Lung (tissue), 12 donors: Measurements from ENCODE around the gene LARGE1. TPM values are rescaled to one million over a fixed set of nuclear protein-coding genes. Genes with fewer than 3 reads are reported as not detected.
A peak's percentile ranks its signal among the peaks of the same experiment; 100 is the strongest.

ENCODE experiments used
- ATAC-seq: fragments of 200-7000 bp; cut with Tn5 transposase; one replicate; pipeline ENCODE4 v1.9.1; 2020; ENCODE audit warnings: moderate number of reproducible peaks; ENCODE audit not compliant: insufficient read depth, low FRiP score
- DNase-seq, 3 donors: peaks; one replicate each; pipeline ENCODE4 v3.0.0-alpha.2; 2013 to 2017
- H3K27ac ChIP-seq, 2 donors: one replicate each; pipeline ENCODE4 v1.5.1; 2013; ENCODE audit warnings: mild to moderate bottlenecking in 2 of 2, moderate library complexity in 2 of 2, control low read depth in 1 of 2, inconsistent platforms in 1 of 2, low read depth in 1 of 2, low read length in 1 of 2
- H3K27me3 ChIP-seq, 3 donors: one replicate each; pipeline ENCODE4 v1.5.1; 2013; ENCODE audit warnings: low read length in 2 of 3; ENCODE audit not compliant: control insufficient read depth in 3 of 3, insufficient read depth in 3 of 3
- H3K36me3 ChIP-seq, 4 donors: one replicate each; pipeline ENCODE4 v1.5.1; 2013; ENCODE audit warnings: low read length in 4 of 4, mild to moderate bottlenecking in 1 of 4, moderate library complexity in 1 of 4; ENCODE audit not compliant: control insufficient read depth in 4 of 4, insufficient read depth in 4 of 4
- H3K4me1 ChIP-seq, 5 donors: one replicate each; pipeline ENCODE4 v1.5.1; 2013; ENCODE audit warnings: low read length in 5 of 5, mild to moderate bottlenecking in 2 of 5, moderate library complexity in 1 of 5; ENCODE audit not compliant: control insufficient read depth in 5 of 5, insufficient read depth in 5 of 5
- H3K4me3 ChIP-seq: one replicate; pipeline ENCODE4 v1.5.1; 2013; ENCODE audit warnings: mild to moderate bottlenecking, control low read depth, moderate library complexity
- H3K9ac ChIP-seq, 2 donors: one replicate each; pipeline ENCODE4 v1.5.1; 2013; ENCODE audit warnings: low read length in 2 of 2, control low read depth in 1 of 2; ENCODE audit not compliant: insufficient read depth in 1 of 2
- H3K9me3 ChIP-seq, 4 donors: one replicate each; pipeline ENCODE4 v1.5.1; 2013; ENCODE audit warnings: low read length in 3 of 4, mild to moderate bottlenecking in 1 of 4, moderate library complexity in 1 of 4; ENCODE audit not compliant: control insufficient read depth in 4 of 4, insufficient read depth in 3 of 4
- CTCF ChIP-seq: IDR thresholded peaks from 2 replicates; pipeline ENCODE4 v1.5.1; 2012; ENCODE audit warnings: mild to moderate bottlenecking; ENCODE audit errors: control extremely low read depth, extremely low read depth
- WGBS, 2 donors: extraction: QIAGEN DNeasy Blood & Tissue Kit; methylation state at CpG; one replicate each; pipeline ENCODE4 v1.1.7; 2013; 5-methylcytosine and 5-hydroxymethylcytosine counted together
- polyA plus RNA-seq, 2 donors: library from polyadenylated mRNA; stranded (reverse); fragments of 200-250 nt; gene quantifications; one replicate each; pipeline ENCODE4 v1.2.1, GENCODE V29; 2013
- total RNA-seq, 2 donors: library from RNA; depleted of rRNA in 1 of 2; stranded (reverse); fragments of >200 nt in 1 of 2; gene quantifications; one replicate each; pipeline ENCODE4 v1.2.1, GENCODE V29; 2014 to 2021
- donor health status: control.
- donor health status: control.
- donor health status: Bipolar disorder and iron deficiency.
- donor health status: healthy.
- donor health status: DM: yes; HTN: yes; CAD: no.

Gene LARGE1
- total and polyA plus RNA-seq, 4 donors: 2.9 to 41.1 (median 15.4) TPM

DNA sequence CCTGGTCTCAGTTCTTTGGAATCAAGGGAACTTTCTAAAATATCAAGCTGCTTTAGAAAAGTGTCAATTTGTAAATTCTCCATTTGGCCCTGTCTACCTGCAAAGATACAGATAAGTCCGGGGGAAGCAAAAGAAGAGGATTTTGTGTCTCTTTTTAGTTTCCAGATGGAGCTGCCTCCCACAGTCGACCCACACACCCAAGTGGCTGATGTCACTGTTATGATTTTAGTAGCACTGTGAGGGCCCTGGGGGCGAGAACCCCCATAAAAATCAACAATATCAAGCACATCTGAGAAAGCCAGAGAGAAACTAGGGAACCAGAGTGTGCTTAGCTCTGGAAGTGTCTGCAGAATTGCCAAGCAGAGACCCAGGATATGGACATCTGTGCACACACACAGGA is 212.7 kb downstream of the LARGE1 start:
- 87 to 90% methylated on average over 3 of the region's 3 CpGs for WGBS, 2 donors

GRCh38 chr22:33706100-33706499 is 214.2 kb downstream of the LARGE1 start:
- no peak overlapping the region for H3K9ac ChIP-seq
- WGBS, 2 donors: 78 to 85% methylated on average over 5 of the region's 5 CpGs
- DNase-seq: peak in 1 of 3 donors; percentile 29
- ATAC-seq: no peak
- H3K4me3 ChIP-seq: no peak overlapping the region
- no peak overlapping the region for H3K27ac ChIP-seq
- TF ChIP-seq CTCF: no peak
- H3K27me3 ChIP-seq: no peaks in the 10 kb centered on the region
- peaks cover 0 to 9% (median 4%) of the 10 kb centered on the region in 4 donors for H3K9me3 ChIP-seq
- H3K4me1 ChIP-seq: peaks cover 0 to 12% (median 0%) of the 10 kb centered on the region in 5 donors
- H3K36me3 ChIP-seq: peaks cover 0 to 6% (median 0%) of the 10 kb centered on the region in 4 donors

More for the DNA sequence above, 212.7 kb downstream of the LARGE1 start:
- TF ChIP-seq CTCF: no peak
- ATAC-seq: no peak
- no peak overlapping the region for H3K9ac ChIP-seq
- H3K4me1 ChIP-seq: peaks cover 0 to 12% (median 0%) of the 10 kb centered on the region in 5 donors
- H3K27me3 ChIP-seq: no peaks in the 10 kb centered on the region
- DNase-seq: no peak
- H3K4me3 ChIP-seq: no peak overlapping the region
- H3K36me3 ChIP-seq: no peaks in the 10 kb centered on the region
- H3K9me3 ChIP-seq: peaks cover 0 to 9% (median 4%) of the 10 kb centered on the region in 4 donors
- no peak overlapping the region for H3K27ac ChIP-seq

DNA sequence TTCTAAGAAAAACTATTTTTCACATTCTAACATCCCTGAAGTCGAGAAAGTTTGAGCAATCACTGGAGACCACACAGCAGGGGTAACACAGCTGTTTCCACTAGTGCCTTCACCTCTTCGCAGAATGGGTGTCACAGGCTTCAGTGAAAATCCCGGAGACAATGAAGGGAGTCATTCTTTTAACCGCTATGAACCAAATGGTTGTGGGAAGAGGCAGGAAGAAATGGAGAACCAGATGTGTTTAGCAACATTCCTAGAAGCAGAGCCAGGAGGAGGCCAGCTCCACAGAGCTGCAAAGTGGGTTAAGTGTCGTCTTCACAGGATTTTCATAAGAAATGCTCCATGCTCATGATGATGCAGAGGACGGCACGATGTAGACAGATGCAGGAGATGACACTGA is 221.1 kb downstream of the LARGE1 start:
- no peak overlapping the region for H3K27ac ChIP-seq
- WGBS, 2 donors: 75 to 82% methylated on average over 7 of the region's 7 CpGs
- no peak overlapping the region for H3K4me3 ChIP-seq
- H3K9me3 ChIP-seq: peaks cover 0 to 8% (median 2%) of the 10 kb centered on the region in 4 donors
- H3K27me3 ChIP-seq: no peaks in the 10 kb centered on the region
- no peak for TF ChIP-seq CTCF
- DNase-seq: peak in 2 of 3 donors; percentile 42 to 49
- ATAC-seq: no peak
- no peak overlapping the region for H3K9ac ChIP-seq
- H3K36me3 ChIP-seq: peaks cover 0 to 6% (median 0%) of the 10 kb centered on the region in 4 donors
- peaks cover 0 to 9% (median 0%) of the 10 kb centered on the region in 5 donors for H3K4me1 ChIP-seq

- WGBS, 2 donors: 91 to 93% methylated on average over 4 of the region's 4 CpGs
- no peak for ATAC-seq
- Histone ChIP-seq H3K4me3 (no peak overlapping the region), H3K27ac (no peak overlapping the region), H3K27me3 (no peaks in the 10 kb centered on the region), H3K9me3 (peaks cover 0 to 1% (median 0%) of the 10 kb centered on the region in 4 donors), H3K4me1 (peaks cover 0 to 9% (median 0%) of the 10 kb centered on the region in 5 donors), H3K36me3 (peaks cover 0 to 6% (median 0%) of the 10 kb centered on the region in 4 donors), H3K9ac (no peak overlapping the region)
- peak in 2 of 3 donors; percentile 24 to 48 for DNase-seq
- no peak for TF ChIP-seq CTCF
Observed at GRCh38 chr22:33697640-33698039, 222.6 kb downstream of the LARGE1 start.
